ENCODE results near the gene NADSYN1.

- TF ChIP-seq CTCF (IDR thresholded peaks at IDR 0.05; ENCODE audit: borderline replicate concordance, extremely low read depth, low read length, poor library complexity, severe bottlenecking) (no peak), EZH2 (IDR thresholded peaks at IDR 0.05; ENCODE audit: borderline replicate concordance, low read depth, low read length, severe bottlenecking) (no peak)
Observed at GRCh38 chr11:71446942-71447688, 5.9 kb upstream of the NADSYN1 start.

Measured in DND-41 (cell line).